ENCODE measurements around the gene RASAL2.

The RASAL2 gene

GRCh38 chr1:178513278-178513983, 419.5 kb downstream of the RASAL2 start:
- DNase-seq (ENCODE audit: low spot score), result no peak

GRCh38 chr1:178516110-178516509, 422.2 kb downstream of the RASAL2 start:
- DNase-seq (ENCODE audit: low spot score), result no peak

GRCh38 chr1:178518894-178519293, 425.0 kb downstream of the RASAL2 start:
- DNase-seq (ENCODE audit: low spot score), result no peak

- no peak for DNase-seq (ENCODE audit: low spot score)
Measured at GRCh38 chr1:178520803-178521202, 426.9 kb downstream of the RASAL2 start.

GRCh38 chr1:178521241-178521640, 427.3 kb downstream of the RASAL2 start:
- DNase-seq (ENCODE audit: low spot score), result no peak

GRCh38 chr1:178527117-178527516, 433.2 kb downstream of the RASAL2 start:
- DNase-seq (ENCODE audit: low spot score), result no peak

GRCh38 chr1:178528228-178528952, 434.5 kb downstream of the RASAL2 start:
- DNase-seq (ENCODE audit: low spot score), result no peak

- no peak for DNase-seq (ENCODE audit: low spot score)
Measured at GRCh38 chr1:178528953-178529335, 435.0 kb downstream of the RASAL2 start.

- DNase-seq (ENCODE audit: low spot score), result no peak
Measured at GRCh38 chr1:178529364-178530036, 435.6 kb downstream of the RASAL2 start.

GRCh38 chr1:178530037-178530402, 436.1 kb downstream of the RASAL2 start:
- DNase-seq (ENCODE audit: low spot score), result no peak

- no peak for DNase-seq (ENCODE audit: low spot score)
Measured at GRCh38 chr1:178530502-178530901, 436.6 kb downstream of the RASAL2 start.

- no peak for DNase-seq (ENCODE audit: low spot score)
Measured at GRCh38 chr1:178531887-178532286, 438.0 kb downstream of the RASAL2 start.

- peak; percentile 66 for DNase-seq (ENCODE audit: low spot score)
Measured at GRCh38 chr1:178532392-178532791, 438.5 kb downstream of the RASAL2 start.

GRCh38 chr1:178533121-178533946, 439.4 kb downstream of the RASAL2 start:
- DNase-seq (ENCODE audit: low spot score), result no peak
